GM19455 (cell line): Measurements from ENCODE around the gene DHFR2.
"Not testable (repeated sequence)": the region's sequence is repeated elsewhere in the genome, so short reads cannot be mapped to it uniquely, and the experiment has no call there.

ENCODE experiments used
- ATAC-seq: cut with Tn5 transposase; IDR thresholded peaks from one replicate; pipeline ENCODE4 v1.9.1; 2021; ENCODE audit not compliant: unreplicated experiment

The DHFR2 gene

DNA sequence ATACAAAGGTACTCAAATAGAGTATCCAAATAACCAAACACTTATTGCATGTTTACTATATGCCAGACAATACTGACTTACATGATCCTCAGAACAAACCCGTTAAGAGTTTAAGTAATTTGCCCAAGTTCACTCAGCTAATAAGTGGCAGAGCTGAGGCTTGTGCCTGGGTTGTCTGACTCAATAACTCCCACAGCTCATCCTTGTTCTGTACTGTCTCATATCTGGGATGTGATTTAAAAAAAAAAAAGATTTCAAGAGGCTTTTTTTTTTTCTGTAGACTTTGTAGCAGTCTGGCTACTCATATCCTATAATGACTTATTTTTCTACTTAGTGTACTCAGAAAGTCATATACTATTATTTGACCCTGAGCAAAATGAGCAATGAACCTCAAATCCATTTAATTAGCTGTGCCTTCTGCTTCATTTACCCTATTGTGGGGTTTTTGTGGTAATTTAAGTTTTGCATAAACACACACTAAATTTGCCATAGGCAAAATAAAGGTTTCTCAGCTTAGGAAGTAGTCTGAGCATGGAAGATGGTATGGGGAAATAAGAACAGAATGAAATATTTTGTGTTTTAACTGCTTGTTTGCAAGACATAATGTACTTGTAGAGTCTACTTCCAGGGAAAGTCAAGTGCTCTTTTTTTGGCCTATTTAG is 3.2 kb upstream of the DHFR2 start:
- no peak for ATAC-seq

DNA sequence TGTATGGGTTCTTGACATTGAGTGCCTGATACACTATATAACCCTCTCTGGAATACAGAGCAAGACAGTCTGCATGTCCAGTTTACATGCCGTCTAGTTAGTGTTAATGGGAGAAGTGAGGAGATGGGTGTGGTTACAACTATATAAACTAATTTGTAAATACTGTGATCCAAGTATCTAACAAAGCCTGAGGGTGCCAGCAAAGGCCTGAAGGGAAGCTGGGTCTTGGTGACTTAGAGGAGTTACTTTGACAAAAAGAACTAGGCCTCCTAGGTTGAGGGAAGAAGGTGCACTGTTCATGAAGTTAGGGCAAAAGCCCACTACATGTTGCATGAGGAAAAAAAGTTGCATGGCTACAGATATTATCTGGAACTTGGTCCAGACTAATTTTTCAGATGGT is 2.4 kb upstream of the DHFR2 start:
- ATAC-seq: no peak

DNA sequence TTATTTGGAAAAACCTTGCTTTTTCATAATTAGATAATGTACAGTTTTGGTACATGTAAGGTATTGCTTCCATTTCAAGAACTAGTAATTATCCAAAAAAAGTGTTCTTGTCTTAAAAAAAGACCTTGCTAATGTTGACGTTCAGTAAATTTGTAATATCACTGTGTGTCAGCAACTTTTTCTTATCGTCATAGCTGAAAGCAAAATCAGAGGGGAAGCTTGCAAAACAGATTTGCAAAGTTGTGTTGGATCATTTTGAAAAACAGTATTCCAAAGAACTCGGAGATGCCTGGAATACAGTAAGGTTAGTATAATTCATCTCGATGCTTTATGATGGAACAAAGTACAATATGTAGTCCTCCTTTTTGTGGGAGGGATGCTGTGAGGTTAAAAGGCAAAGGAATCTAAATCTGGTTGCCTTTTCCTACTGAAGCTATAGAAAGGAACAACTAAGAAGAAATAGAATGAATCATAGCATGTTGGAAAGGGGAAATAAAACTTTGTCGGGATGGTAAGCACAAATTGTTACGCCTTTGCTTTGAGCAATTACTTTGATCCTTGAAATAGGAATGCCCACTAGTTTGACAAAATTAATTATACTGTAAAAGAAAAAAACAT is 1.6 kb upstream of the DHFR2 start:
- ATAC-seq: no peak

DNA sequence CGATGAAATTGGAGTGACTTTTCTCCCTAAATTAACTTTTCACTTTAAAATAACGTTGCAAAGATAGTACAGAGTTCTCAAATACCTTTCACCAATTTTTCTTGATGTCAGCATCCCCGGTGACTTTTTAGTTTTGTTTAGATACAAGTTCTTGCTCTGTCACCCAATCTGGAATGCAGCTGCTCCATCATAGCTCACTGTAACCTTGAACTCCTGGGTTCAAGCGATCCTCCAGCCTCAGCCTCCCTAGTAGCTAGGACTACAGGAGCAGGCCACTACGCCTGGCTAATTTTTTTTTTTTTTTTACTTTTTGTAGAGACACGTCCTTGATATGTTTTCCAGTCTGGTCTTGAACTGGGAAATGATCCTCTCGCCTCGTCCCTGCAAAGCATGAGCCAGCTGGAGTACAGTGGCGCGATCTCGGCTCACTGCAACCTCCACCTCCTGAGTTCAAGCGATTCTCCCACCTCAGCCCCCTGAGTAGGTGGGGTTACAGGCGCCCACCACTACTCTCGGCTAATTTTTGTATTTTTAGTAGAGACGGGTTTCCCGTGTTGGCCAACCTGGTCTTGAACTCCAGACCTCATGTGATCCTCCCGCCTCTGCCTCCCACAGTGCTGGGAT is 892 bp upstream of the DHFR2 start:
- ATAC-seq: no peak

DNA sequence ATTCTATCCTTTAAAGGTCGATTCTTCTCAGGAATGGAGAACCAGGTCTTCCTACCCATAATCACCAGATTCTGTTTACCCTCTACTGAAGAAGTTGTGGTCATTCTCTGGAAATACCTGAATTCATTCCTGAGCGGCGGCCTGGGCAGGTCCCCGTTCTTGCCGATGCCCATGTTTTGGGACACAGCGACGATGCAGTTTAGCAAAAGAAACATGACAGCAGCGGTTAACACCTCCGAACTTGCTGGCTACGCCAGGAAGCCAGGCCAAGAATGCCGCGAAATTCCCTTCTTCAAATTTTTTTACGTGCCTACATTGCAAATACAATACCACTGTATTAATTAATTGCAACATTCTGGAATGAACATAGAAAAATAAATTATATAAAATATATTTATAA is 1.4 kb downstream of the DHFR2 start:
- no peak for ATAC-seq

DNA sequence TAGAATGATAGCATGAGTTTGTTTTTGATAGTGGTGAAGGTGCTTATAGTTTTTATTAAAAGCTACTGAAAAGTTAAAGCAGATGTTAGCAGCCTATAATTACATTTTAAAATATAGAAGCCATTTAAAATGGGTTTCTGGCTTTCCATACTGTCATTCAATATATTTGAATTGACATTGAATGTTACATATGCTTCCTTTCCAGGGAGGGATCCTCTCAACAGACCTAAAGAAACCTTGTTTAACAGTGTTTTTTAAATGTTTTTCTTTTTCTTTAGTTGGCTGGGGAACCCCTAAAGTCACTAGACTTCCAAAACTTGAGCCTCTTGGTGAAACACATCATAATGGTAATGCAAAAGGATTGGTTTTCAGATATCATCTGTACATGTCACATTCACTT is 12.2 kb downstream of the DHFR2 start:
- no peak for ATAC-seq

DNA sequence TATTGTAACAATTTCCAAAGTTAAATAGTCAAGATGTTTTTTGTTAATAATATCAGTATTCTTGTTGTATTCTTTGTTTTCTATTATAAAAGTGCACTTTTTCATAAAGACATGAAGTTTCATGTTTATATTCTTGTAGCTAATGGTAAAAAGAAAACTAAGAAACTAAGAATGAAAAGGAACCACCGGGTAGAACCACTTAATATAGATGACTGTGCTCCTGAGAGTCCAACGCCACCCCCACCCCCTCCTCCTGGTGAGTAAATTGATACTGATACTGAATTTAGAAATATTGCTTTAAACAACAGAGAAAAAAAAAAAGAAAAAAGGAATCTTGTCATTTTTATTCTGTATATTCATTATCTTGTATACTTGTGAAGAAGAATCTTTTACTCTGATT is 13.4 kb downstream of the DHFR2 start:
- ATAC-seq: no peak

DNA sequence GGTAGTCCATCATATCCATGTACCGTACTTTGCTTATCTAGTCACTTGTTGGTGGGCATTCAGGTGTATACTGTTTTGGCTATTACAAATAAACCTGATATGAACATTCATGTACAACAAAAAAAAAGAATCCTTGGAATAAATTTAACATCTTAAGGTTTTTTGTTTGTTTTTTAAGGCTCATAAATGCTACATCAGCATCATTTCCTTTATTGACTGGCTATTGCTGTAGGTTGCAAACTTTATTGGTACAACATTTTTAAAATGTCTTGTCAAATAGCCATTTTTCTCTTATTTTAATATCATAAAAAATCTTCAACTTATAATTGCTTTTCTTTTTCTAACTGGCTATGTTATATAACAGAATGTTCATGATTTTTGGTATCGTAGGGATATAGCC is 16.2 kb downstream of the DHFR2 start:
- ATAC-seq: no peak

DNA sequence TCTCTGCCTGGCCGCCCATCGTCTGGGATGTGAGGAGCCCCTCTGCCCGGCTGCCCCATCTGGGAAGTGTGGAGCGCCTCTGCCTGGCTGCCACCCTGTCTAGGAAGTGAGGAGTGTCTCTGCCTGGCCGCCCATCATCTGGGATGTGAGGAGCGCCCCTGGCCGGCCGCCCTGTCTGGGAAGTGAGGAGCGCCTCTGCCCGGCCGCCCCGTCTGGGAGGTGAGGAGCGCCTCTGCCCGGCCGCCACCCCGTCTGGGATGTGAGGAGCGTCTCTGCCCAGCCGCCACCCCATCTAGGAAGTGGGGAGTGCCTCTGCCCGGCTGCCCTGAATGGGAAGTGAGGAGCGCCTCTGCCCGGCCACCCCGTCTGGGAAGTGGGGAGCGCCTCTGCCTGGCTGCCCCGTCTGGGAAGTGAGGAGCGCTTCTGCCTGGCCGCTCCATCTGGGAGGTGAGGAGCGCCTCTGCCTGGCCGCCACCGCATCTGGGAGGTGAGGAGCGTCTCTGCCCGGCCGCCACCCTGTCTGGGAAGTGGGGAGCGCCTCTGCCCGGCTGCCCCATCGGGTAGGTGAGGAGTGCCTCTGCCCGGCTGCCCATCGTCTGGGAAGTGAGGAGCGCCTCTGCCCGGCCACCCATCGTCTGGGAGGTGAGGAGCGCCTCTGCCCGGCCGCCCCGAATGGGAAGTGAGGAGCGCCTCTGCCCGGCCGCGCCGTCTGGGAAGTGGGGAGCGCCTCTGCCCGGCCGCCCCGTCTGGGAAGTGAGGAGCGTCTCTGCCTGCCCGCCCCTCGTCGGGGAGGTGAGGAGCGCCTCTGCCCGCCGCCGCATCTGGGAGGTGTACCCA is 18.4 kb downstream of the DHFR2 start:
- ATAC-seq: not testable (repeated sequence)

DNA sequence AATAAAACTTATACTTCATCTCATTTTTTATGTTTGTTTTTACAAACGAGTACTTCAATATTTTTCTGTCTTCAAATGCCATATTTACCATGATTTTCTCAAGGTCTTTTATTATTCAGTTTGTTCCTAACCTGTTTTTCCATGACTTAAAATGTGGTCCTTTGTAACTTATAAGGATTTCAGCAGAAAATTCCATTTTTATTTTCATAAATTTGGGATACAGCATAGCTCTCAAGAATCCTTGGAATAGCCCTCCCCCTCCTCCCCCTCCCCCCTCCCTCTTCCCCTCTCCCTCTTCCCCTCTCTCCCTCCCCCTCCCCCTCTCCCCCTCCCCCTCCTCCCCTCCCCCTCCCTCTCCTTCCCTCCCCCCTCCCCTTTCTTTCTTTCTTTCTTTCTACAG is 19.4 kb downstream of the DHFR2 start:
- ATAC-seq: no peak

DNA sequence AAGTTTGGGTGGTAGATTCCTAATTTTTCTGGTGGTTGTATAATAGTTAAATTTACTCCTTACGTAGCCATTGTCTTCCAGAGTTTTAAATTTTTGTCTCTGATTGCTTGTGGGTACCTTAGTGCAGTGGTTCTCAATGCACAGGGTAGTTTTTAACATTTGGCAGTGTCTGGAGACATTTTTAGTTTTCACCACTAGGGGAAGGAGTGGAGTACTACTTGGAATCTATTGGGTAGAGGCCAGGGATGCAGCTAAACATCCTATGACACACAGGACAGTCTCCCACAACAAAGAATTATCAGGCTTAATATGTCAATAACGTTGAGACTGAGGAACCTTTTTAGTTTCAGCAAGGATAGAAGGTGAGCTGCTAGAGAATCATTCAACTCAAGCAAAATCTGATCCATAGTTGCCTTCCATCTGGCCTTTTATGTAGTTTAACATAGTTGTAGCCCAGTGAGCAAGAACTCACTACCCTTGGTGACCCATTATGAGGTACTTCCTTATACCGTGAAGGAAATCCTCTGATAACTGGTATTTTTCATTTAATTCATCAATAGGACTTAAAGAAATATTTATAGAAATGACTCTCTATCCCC is 25.7 kb downstream of the DHFR2 start:
- no peak for ATAC-seq

DNA sequence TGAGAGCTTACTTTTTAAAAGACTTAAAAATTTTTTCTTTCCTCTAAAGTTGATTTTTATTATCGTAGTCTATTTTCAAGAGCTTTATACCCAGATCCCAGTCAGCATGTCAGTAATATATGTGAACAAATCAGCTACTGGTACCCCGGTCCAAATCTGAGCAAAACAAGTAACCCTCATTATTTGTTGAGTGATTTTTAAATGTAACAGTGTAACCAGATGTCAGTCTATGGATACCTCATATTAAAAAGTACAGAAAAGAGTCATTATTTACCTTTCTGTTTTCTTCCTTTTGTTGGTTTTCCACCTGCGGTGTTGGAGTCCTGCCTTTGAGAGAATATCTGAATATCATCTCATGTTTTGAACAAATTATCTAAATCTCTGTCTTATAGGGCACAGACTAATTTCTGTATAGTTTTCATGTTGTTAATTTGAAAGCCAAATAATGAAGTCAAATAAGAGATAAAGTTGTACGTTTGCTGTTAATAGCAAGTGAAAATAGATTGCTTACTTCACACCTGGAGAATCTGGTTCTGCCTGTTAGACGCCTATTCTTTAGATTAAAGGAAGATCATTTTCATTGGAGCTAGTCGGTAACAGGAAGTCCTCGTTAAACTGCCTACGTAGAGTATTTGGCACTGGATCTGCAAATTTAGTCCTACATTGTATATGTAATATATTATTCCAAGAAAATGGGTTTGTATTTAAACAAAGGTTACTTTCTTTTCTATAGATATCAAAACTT is 34.5 kb downstream of the DHFR2 start, which contains the start of gene STX19:
Gene STX19 (minus strand): TSS at position 505 of the 745 bp plus-strand sequence. CDS start 13,328 bp downstream, outside the sequence.
- ATAC-seq: no peak

DNA sequence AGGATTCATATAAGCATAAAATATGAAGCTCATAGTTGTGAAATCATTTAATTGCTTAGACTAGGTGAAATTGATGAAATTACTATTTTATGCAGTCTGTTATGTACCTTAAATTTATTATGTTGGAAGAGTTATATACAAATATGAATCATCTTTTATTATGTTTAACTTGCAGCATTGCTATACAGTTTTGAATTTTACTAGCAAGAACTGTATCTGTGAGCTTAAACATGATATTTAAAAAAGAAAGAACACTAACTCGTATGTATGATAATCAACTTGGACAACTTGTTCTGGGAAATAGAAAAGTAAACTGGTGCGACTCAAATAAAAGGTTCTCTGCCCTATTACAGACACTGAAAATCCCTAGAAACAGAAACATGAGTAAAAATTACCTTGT is 36.1 kb downstream of the DHFR2 start:
- ATAC-seq: no peak

DNA sequence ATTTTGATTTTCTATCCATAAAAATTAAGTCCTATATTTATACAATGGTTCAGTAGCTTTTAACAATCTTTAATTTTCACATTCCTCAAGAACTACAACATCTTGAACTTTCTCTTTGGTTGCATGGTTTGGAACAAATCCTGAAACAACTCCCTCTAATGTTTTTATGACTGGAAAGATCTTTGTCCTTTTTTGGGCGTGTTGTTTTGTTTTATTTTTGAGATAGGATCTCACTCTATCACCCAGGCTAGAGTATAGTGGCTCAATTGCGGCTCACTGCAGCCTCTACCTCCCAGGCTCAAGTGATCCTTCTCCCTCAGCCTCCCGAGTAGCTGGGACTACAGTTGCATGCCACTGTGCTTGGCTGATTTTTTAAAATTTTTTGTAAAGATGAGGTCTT is 38.3 kb downstream of the DHFR2 start:
- no peak for ATAC-seq

DNA sequence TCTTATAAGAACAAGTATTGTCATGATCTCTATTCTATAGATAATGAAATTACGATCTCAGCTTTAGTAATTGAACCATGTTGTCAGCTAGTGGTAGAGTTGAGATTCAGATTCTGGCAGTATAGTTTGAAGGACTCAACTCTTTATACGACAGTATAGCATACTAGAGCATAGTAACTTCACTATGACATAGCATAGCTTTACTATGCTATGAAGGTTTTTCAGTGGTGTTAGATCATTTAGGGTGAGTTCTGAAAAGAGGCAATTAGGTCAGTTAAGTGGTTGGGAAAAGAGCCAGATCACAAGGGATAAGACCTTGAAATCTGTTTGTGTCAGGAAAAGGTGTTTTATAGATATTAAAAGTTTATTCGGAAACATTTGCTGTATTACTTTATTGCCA is 42.4 kb downstream of the DHFR2 start:
- ATAC-seq: no peak

DNA sequence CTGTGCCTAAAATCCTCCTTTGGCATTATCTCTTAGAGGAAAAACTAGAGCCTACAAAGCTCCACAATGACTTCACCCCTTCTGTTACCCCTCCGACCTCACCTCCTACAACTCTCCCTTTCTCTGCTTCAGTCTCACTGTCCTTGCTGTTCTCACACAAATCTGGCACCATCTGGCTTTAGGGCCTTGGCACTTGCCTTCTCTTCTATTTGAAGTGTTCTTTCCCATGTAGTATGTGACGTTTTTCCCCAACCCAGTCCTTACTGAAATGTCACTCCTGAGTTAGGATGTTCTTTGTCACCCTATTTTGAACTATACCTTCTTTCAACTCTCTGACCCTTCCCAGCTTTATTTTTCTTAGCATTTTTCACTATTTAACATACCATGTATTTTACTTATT is 43.1 kb downstream of the DHFR2 start:
- no peak for ATAC-seq

DNA sequence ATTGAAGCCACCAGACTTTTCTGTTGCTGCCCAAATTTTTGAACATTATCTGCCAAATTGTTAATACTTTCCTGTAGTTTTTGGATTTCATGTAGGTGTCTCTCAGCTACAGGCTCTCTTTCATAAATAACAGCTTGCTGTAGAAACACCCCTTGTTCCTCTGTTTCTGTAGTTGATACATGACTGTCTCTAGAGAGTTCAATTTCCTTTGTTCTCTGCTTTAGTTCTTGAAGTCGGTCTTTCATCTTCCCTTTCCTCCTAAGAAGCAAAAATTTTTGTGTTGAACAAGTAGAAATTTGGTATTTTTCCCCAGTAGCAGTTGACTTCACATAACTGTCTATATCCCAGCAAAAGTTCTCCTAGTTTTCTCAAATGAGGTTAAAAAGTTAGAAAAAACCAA is 47.7 kb downstream of the DHFR2 start:
- ATAC-seq: no peak

DNA sequence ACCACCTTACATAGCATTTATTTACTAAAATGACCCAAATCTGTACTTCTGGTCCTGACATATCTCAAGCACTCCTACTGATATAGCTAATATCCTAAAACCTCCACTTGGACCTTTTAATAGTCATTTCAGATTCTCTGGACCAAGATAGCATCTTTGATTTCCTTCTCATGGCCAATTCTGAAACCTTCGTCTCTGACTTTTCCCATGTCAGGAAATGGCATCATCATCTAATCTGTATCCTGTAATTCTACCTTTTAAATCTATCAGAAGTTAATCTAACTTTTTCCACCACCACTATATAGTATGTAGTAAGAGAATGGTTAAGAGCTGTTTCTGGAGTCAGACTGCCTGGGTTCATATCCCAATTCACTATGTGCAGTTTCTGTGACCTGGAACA is 50.5 kb downstream of the DHFR2 start:
- no peak for ATAC-seq

DNA sequence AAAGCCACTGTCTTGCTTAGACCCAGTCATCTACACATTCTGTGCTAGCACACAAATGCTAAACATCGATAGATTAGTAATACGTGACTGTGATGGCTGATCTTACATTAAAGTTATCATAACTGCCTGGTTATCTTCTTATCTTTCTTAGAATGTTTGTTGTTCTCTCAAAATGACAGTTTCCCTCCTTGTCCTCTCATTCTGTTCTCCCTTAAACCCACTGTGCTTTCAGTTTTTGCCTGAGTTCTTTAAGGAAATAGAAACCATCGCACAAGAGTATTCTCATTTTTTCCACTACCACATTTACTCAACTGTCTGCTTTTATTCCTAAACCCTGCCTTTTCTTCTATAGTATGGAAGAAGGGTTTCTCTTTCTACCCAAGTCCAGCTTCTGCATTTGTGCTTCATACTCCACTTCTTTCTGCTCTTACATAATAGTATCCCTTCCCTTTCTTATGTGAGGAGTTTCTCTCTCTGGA is 51.4 kb downstream of the DHFR2 start:
- ATAC-seq: no peak

DNA sequence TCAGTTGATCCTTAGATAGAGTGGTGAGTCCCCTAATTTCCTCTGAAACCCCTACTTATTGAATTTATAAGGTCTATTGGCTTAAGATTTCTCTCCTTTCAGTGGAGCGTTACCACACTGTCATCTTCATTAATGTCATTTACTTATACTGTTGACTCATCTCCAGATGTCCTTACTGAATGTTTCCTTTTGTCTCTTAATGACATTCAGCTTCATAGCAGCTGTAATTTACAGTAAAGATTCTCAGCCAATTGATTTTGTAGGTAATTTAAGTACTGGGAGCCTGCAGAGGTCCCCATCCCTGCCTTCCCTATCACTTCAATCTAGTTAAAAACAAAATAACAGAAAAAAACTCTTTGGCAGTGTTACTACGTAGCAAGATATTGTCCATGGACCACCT is 53.1 kb downstream of the DHFR2 start:
- no peak for ATAC-seq
